ENCODE data around the gene ST3GAL3.

GRCh38 chr1:43687301-43688108, 19.8 kb upstream of the ST3GAL3 start:
- no peak for TF ChIP-seq JUND (IDR thresholded peaks at IDR 0.05; ENCODE audit: low read depth, low read length)
- no peak for TF ChIP-seq MAX (IDR thresholded peaks at IDR 0.05; ENCODE audit: low read depth, low read length)
- no peak for TF ChIP-seq STAT1 (conservative IDR thresholded peaks at IDR 0.05)
- TF ChIP-seq POLR2A (IDR thresholded peaks at IDR 0.05; ENCODE audit: low read depth, low read length): no peak
- no peak for TF ChIP-seq POLR2AphosphoS5 (IDR thresholded peaks at IDR 0.05; ENCODE audit: low read length)
- TF ChIP-seq CTCF (IDR thresholded peaks at IDR 0.05 in 2 of 3, conservative IDR thresholded peaks at IDR 0.05 in 1 of 3; ENCODE audit: control insufficient read depth in 2 of 3, extremely low read depth in 1 of 3, insufficient read depth in 1 of 3, low read depth in 3 of 3, low read length in 3 of 3): no peak
- TF ChIP-seq ATF3 (IDR thresholded peaks at IDR 0.05; ENCODE audit: borderline replicate concordance, extremely low read depth, low read depth, low read length): no peak
- no peak for TF ChIP-seq RELA (IDR thresholded peaks at IDR 0.05; ENCODE audit: borderline replicate concordance, partially characterized antibody)
- TF ChIP-seq SIN3A (IDR thresholded peaks at IDR 0.05; ENCODE audit: low read depth, low read length): no peak
- no peak for TF ChIP-seq BCL11A (IDR thresholded peaks at IDR 0.05; ENCODE audit: low read depth, low read length)
- no peak for TF ChIP-seq MYC (IDR thresholded peaks at IDR 0.05; ENCODE audit: insufficient read depth, insufficient read length, insufficient replicate concordance, low read length, severe bottlenecking)
- no peak for TF ChIP-seq SPI1 (IDR thresholded peaks at IDR 0.05; ENCODE audit: borderline replicate concordance, insufficient read depth, low read depth, low read length)
- TF ChIP-seq ZNF207 (IDR thresholded peaks at IDR 0.05; ENCODE audit: borderline replicate concordance): no peak

All from GM12878 (cell line).